Measurements from ENCODE around the gene BLM. TPM values are rescaled to one million over a fixed set of nuclear protein-coding genes. Genes with fewer than 3 reads are reported as not detected.
"Not testable (repeated sequence)": the region's sequence is repeated elsewhere in the genome, so short reads cannot be mapped to it uniquely, and the experiment has no call there.

The BLM gene
- total RNA-seq, 4 donors from 2014 or later = 0.15 to 2.8 (median 1.4) TPM

DNA sequence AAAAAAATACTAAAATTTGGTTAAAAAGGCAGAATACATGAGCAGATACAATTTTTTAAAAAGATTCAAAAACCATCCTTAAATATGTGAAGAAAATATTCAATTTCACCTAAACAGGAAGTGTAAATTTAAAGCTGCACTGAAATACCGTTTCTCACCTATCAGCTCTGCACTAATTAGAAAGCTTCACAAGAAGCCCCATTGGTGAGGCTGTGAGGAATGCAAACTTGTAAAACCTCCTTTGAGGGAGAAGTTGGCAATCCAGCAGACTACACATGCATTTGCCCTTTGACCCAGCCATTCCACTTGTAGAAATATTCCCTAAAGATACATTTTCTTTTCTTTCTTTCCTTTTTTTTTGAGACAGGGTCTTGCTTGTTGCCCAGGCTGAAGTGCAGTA is 18.8 kb downstream of the BLM start:
- Histone ChIP-seq H3K27ac (no peak overlapping the region), H3K36me3 (no peaks in the 10 kb centered on the region), H3K9me3 (no peaks in the 10 kb centered on the region), H3K4me1 (no peaks in the 10 kb centered on the region), H3K4me3 (no peak overlapping the region), H3K27me3 (no peaks in the 10 kb centered on the region)
- no peak for ATAC-seq
- 70 to 86% methylated on average over 1 of the region's 1 CpG for WGBS, 2 donors (ENCODE audit: low coverage in 1 of 2)
- TF ChIP-seq POLR2A (IDR thresholded peaks at IDR 0.05) (no peak), CTCF (IDR thresholded peaks at IDR 0.05) (no peak), EP300 (IDR thresholded peaks at IDR 0.05) (no peak), POLR2AphosphoS5 (IDR thresholded peaks at IDR 0.05) (no peak)

DNA sequence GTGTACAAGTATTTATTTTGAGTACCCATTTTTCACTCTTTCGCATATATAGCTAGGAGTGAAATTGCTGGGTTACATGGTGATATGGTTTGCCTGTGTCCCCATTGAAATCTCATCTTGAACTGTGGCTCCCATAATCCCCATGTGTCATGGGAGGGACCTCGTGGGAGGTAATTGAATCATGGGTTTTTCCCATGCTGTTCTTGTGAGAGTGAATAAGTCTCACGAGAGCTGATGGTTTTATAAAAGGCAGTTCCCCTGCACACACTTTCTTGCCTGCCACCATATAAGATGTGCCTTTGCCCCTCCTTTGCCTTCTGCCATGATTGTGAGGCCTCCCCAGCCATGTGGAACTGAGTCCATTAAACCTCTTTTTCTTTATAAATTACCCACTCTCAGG is 23.4 kb downstream of the BLM start:
- H3K36me3 ChIP-seq, H3K4me1 ChIP-seq, H3K4me3 ChIP-seq, H3K27me3 ChIP-seq, ATAC-seq, H3K27ac ChIP-seq, H3K9me3 ChIP-seq: not testable (repeated sequence)
- 95 to 100% methylated on average over 1 to 3 of the region's 3 CpGs for WGBS, 2 donors (ENCODE audit: low coverage in 1 of 2)

GRCh38 chr15:90742087-90742486 is 24.9 kb downstream of the BLM start:
- Histone ChIP-seq H3K27ac (no peak overlapping the region), H3K27me3 (peaks cover 4% of the 10 kb centered on the region), H3K9me3 (no peaks in the 10 kb centered on the region), H3K36me3 (no peaks in the 10 kb centered on the region), H3K4me3 (no peak overlapping the region), H3K4me1 (no peaks in the 10 kb centered on the region)
- WGBS, 2 donors (ENCODE audit: low coverage in 1 of 2) = 41 to 83% methylated on average over 3 of the region's 3 CpGs
- no peak for ATAC-seq
- TF ChIP-seq CTCF (IDR thresholded peaks at IDR 0.05) = no peak
- no peak for TF ChIP-seq POLR2AphosphoS5 (IDR thresholded peaks at IDR 0.05)
- TF ChIP-seq EP300 (IDR thresholded peaks at IDR 0.05) = no peak
- TF ChIP-seq POLR2A (IDR thresholded peaks at IDR 0.05) = no peak

DNA sequence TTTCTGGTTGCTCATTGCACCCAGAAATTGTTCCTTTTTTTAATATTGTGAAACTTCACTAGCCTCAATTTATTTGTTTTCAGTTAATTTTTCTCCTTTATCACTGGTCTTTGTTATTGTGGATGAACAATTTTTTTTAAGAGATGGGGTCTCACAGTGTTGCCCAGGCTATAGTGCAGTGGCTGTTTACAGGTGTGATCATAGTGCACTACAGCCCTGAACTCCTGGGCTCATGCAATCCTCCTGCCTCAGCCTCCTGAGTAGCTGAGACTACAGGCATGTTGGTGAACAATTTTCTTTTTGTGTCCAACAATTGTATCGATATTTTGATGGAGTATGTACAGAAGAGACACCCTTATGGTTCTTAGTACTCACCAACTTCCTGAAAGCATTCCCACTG is 26.3 kb downstream of the BLM start:
- no peaks in the 10 kb centered on the region for H3K9me3 ChIP-seq
- no peaks in the 10 kb centered on the region for H3K36me3 ChIP-seq
- no peaks in the 10 kb centered on the region for H3K4me1 ChIP-seq
- WGBS, 2 donors (ENCODE audit: low coverage in 1 of 2) = 57% methylated on average over 1 of the region's 1 CpG; no CpG with 5 or more reads in 1 of the 2 donors
- ATAC-seq = no peak
- no peak for TF ChIP-seq POLR2AphosphoS5 (IDR thresholded peaks at IDR 0.05)
- TF ChIP-seq CTCF (IDR thresholded peaks at IDR 0.05) = no peak
- no peak for TF ChIP-seq EP300 (IDR thresholded peaks at IDR 0.05)
- no peak for TF ChIP-seq POLR2A (IDR thresholded peaks at IDR 0.05)
- peaks cover 4% of the 10 kb centered on the region for H3K27me3 ChIP-seq
- no peak overlapping the region for H3K4me3 ChIP-seq
- H3K27ac ChIP-seq = no peak overlapping the region

DNA sequence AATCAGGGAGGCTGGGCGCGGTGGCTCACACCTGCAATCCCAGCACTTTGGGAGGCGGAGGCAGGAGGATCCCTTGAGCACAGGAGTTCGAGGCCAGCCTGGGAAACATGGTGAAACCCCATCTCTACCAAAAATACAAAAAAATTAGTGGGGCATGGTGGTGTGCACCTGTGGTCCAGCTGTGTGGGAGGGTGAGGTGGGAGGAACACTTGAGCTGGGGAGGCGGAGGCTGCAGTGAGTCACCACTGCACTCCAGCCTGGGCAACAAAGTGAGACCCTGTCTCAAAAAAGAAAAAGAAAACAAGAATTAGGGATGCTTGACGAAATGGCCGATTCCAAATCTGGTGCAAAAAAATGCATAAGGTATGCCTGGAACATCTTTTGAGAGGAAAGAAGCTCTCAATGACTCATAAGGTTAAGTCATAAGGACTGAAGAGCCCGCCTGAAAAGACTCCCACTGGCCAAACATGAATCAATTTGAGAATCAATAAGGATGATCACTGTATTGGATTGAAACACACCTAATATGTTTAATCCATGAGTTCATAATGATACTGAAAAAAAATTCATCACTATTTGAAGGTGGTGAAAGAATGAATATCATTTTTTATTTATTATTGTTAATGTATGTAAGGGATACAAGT is 27.7 kb downstream of the BLM start:
- no peak for TF ChIP-seq EP300 (IDR thresholded peaks at IDR 0.05)
- 97 to 100% methylated on average over 1 to 8 of the region's 8 CpGs for WGBS, 2 donors (ENCODE audit: low coverage in 1 of 2)
- ATAC-seq = no peak
- Histone ChIP-seq H3K36me3 (no peaks in the 10 kb centered on the region), H3K27me3 (peaks cover 4% of the 10 kb centered on the region), H3K4me1 (no peaks in the 10 kb centered on the region), H3K27ac (no peak overlapping the region), H3K4me3 (no peak overlapping the region), H3K9me3 (no peaks in the 10 kb centered on the region)

DNA sequence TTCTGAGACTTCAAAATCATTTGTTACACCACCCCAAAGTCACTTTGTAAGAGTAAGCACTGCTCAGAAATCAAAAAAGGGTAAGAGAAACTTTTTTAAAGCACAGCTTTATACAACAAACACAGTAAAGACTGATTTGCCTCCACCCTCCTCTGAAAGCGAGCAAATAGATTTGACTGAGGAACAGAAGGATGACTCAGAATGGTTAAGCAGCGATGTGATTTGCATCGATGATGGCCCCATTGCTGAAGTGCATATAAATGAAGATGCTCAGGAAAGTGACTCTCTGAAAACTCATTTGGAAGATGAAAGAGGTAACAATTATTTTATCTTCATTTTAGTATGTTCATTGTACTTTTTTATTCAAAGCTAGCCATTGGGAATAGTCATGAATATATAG is 32.6 kb downstream of the BLM start:
- Histone ChIP-seq H3K4me1 (no peaks in the 10 kb centered on the region), H3K27me3 (peaks cover 1% of the 10 kb centered on the region), H3K36me3 (no peaks in the 10 kb centered on the region), H3K9me3 (no peaks in the 10 kb centered on the region), H3K4me3 (no peak overlapping the region), H3K27ac (no peak overlapping the region)
- no peak for ATAC-seq
- 97 to 100% methylated on average over 3 of the region's 3 CpGs for WGBS, 2 donors (ENCODE audit: low coverage in 1 of 2)
- TF ChIP-seq POLR2A (IDR thresholded peaks at IDR 0.05) (no peak), POLR2AphosphoS5 (IDR thresholded peaks at IDR 0.05) (no peak), EP300 (IDR thresholded peaks at IDR 0.05) (no peak), CTCF (IDR thresholded peaks at IDR 0.05) (no peak)
